Thyroid gland (tissue), 4 donors: ENCODE measurements around the gene ATXN7L1. TPM values are rescaled to one million over a fixed set of nuclear protein-coding genes. Genes with fewer than 3 reads are reported as not detected.
A peak's percentile ranks its signal among the peaks of the same experiment; 100 is the strongest.

Experiments
- DNase-seq, 2 donors: peaks; one replicate each; pipeline ENCODE4 v3.0.0-alpha.2; 2019
- H3K27ac ChIP-seq, 3 donors: fragments of 200-600 bp; sonication (generic); 1 replicate in 2 of 3; 2 replicates in 1 of 3; pipeline ENCODE4 v1.5.1; 2016 to 2019; ENCODE audit warnings: mild to moderate bottlenecking in 1 of 3, moderate library complexity in 1 of 3
- H3K27me3 ChIP-seq: fragments of 200-600 bp; sonication (generic); one replicate; pipeline ENCODE4 v1.5.1; 2019
- H3K36me3 ChIP-seq, 2 donors: fragments of 200-600 bp; sonication (generic); one replicate each; pipeline ENCODE4 v1.5.1; 2016 to 2019
- H3K4me1 ChIP-seq, 2 donors: fragments of 200-600 bp; sonication (generic); one replicate each; pipeline ENCODE4 v1.5.1; 2017 to 2019
- H3K4me3 ChIP-seq, 3 donors: fragments of 200-600 bp; sonication (generic); replicated peaks in 1 of 3; 1 replicate in 2 of 3; 2 replicates in 1 of 3; pipeline ENCODE4 v1.5.1; 2016; ENCODE audit warnings: mild to moderate bottlenecking in 1 of 3
- H3K9me3 ChIP-seq: fragments of 200-600 bp; sonication (generic); one replicate; pipeline ENCODE4 v1.5.1; 2017
- POLR2A ChIP-seq, 2 donors: fragments of 450-650 bp; IDR thresholded peaks; one replicate each; pipeline ENCODE4 v1.6.1; 2017; ENCODE audit warnings: antibody characterized with exemption in 2 of 2, mild to moderate bottlenecking in 2 of 2, moderate library complexity in 1 of 2
- WGBS, 2 donors: methylation state at CpG; one replicate each; pipeline ENCODE4 v1.1.5; 2017; 5-methylcytosine and 5-hydroxymethylcytosine counted together
- intact Hi-C: fragments of 100-400 bp; cut with DNase I; formaldehyde crosslinking; loops from one replicate; pipeline ENCODE4 v1.15.1; 2023
- total RNA-seq, 4 donors: library from RNA; depleted of rRNA; stranded (reverse); fragments of >200 nt; gene quantifications; one replicate each; pipeline ENCODE4 v1.2.3, GENCODE V29; 2016
- TF ChIP-seq, protein P1 (sequence below), 6 experiments: fragments of 200-600 bp in 3 of 6; fragments of 450-650 bp in 3 of 6; sonication (generic) in 3 of 6; IDR thresholded peaks; one replicate each; pipeline ENCODE4 v1.5.1; 2016 to 2019; ENCODE audit warnings: antibody characterized with exemption in 6 of 6, mild to moderate bottlenecking in 2 of 6, inconsistent platforms in 1 of 6, moderate library complexity in 1 of 6

The ATXN7L1 gene
- total RNA-seq, 4 donors from 2014 or later: 21.8 to 24.4 (median 22.8) TPM

GRCh38 chr7:105685161-105685560 is 191.2 kb downstream of the ATXN7L1 start:
- Histone ChIP-seq H3K27ac (no peak overlapping the region), H3K4me3 (no peak overlapping the region), H3K36me3 (no peaks in the 10 kb centered on the region), H3K9me3 (no peaks in the 10 kb centered on the region), H3K4me1 (peaks cover 49 to 51% of the 10 kb centered on the region in 2 donors), H3K27me3 (no peaks in the 10 kb centered on the region)
- intact Hi-C loops: no loop called here
- 99% methylated on average over 3 of the region's 3 CpGs for WGBS, 2 donors
- no peak for TF ChIP-seq POLR2A (IDR thresholded peaks at IDR 0.05)
- TF ChIP-seq, protein P1, sequence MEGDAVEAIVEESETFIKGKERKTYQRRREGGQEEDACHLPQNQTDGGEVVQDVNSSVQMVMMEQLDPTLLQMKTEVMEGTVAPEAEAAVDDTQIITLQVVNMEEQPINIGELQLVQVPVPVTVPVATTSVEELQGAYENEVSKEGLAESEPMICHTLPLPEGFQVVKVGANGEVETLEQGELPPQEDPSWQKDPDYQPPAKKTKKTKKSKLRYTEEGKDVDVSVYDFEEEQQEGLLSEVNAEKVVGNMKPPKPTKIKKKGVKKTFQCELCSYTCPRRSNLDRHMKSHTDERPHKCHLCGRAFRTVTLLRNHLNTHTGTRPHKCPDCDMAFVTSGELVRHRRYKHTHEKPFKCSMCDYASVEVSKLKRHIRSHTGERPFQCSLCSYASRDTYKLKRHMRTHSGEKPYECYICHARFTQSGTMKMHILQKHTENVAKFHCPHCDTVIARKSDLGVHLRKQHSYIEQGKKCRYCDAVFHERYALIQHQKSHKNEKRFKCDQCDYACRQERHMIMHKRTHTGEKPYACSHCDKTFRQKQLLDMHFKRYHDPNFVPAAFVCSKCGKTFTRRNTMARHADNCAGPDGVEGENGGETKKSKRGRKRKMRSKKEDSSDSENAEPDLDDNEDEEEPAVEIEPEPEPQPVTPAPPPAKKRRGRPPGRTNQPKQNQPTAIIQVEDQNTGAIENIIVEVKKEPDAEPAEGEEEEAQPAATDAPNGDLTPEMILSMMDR (IDR thresholded peaks at IDR 0.05): no peak
- no peak for DNase-seq

DNA sequence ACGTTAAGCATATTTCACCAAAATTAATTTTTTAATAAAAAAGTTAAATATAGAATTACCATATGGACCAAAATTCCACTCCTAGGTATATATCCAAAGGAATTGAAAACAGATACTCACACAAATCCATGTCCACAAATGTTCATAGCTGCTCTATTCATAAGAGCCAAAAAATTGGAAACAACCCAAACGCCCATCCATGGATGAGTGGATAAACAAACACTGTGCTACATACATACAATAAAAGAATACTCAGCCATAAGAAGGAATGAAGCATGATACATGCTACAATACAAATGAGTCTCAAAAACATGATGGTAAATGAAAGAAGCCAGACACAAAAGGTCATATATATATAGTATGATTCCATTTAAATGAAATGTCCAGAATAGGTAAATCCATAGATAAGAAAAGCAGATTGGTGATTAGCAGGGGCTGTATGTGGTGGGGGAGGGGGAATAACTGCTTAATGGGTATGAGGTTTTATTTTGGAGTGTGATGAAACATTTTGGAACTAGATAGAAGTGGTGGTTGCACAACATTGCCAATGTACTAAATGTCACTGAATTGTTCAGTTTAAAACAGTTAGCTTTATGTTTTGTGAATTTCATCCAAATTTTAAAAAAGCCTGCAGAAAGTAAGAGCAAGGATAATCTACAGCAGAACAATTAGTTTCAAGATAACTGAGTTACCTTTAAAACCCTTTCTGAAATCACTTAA is 193.9 kb downstream of the ATXN7L1 start:
- H3K4me1 ChIP-seq: peaks cover 57% of the 10 kb centered on the region in 2 donors
- no peak for DNase-seq
- intact Hi-C loops: no loop called here
- no peak overlapping the region for H3K4me3 ChIP-seq
- no peaks in the 10 kb centered on the region for H3K27me3 ChIP-seq
- WGBS, 2 donors: 53 to 69% methylated on average over 2 of the region's 2 CpGs
- H3K36me3 ChIP-seq: no peaks in the 10 kb centered on the region
- TF ChIP-seq POLR2A (IDR thresholded peaks at IDR 0.05): no peak
- TF ChIP-seq, protein P1 (IDR thresholded peaks at IDR 0.05): no peak
- H3K27ac ChIP-seq: no peak overlapping the region
- H3K9me3 ChIP-seq: no peaks in the 10 kb centered on the region

DNA sequence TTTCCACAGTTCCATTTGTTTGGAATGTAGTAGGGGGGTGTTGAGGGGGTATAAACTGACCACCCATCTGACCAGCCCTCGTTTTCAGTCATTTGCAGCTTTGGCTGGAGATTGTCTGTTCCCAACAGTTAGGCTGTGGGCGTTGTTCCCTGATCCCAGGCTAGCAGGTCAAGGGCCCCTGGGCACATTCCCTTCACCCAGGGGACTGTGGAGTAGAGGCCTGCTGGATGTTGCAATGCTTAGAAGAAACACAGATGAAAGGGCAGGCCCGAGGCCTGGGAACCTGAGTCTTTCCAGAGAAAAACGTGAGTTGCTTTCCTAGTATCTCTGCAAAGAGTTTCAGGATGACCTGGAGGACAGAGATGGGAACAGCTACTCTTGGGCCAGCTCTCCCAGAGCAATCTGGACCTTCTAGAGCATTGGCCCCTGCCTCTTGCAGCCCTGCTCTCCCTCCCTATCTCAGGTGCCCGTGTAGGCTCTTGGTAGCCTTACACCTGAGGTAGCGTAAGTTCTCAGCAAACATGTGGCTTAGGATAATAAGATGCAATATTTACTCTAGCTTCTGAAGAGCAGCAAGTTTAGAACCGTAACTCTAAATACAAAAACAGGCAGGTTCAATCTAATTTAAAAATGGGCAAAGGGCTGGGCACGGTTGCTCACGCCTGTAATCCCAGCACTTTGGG is 195.8 kb downstream of the ATXN7L1 start:
- Histone ChIP-seq H3K4me3 (no peak overlapping the region), H3K9me3 (no peaks in the 10 kb centered on the region), H3K4me1 (peaks cover 75 to 76% of the 10 kb centered on the region in 2 donors), H3K27me3 (no peaks in the 10 kb centered on the region), H3K27ac (peak overlapping the region; percentile 89 to 94 (median 93)), H3K36me3 (no peaks in the 10 kb centered on the region)
- intact Hi-C loops: no loop called here
- 65 to 66% methylated on average over 8 to 9 of the region's 9 CpGs for WGBS, 2 donors
- peak; percentile 92 to 94 for DNase-seq
- TF ChIP-seq POLR2A (IDR thresholded peaks at IDR 0.05): peak in 1 of 2 donors; percentile 6
- TF ChIP-seq, protein P1 (IDR thresholded peaks at IDR 0.05): peak in 1 of 6 experiments; percentile 6

DNA sequence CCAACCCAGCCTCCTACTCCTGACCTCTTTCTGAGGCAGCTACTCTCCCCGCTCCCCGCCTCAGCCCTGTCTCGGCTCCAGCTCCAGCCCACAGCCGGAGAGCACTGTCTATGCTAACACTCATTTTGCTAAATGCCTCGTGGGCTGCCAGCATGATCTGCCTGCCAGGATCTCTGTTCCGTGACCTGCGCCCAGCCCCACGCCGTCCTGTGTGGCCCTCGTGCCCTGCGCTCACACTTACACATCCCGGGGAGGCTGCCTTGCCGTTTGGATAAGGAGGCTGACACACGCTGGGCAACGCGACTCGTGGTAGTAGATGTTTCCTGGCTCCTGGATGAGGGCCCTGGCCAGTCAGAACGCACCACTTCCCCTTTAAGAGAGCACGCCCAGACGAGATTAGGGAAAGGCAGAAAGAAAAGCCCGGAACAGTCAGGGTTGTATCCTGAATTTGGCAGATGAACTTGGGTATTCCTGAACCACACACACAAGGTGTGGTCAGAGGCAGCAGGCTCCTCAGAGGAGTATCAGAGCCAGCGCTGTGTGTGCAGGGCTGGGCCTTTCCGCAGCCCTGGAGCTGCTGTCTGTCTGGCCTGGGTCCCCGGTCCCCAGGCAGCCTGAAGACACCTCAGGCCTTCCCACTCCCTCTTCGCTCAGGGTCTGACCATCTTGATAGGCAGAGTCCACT is 197.4 kb downstream of the ATXN7L1 start:
- H3K4me3 ChIP-seq: peak overlapping the region in 1 of 3 donors; percentile 4

More for the DNA sequence above, 197.4 kb downstream of the ATXN7L1 start:
- peaks cover 87 to 91% of the 10 kb centered on the region in 2 donors for H3K4me1 ChIP-seq
- peak in 1 of 2 donors; percentile 60 for TF ChIP-seq POLR2A (IDR thresholded peaks at IDR 0.05)
- TF ChIP-seq, protein P1 (IDR thresholded peaks at IDR 0.05): no peak
- WGBS, 2 donors: 8 to 18% methylated on average over 18 to 19 of the region's 25 CpGs
- peak overlapping the region; percentile 89 to 94 (median 93) for H3K27ac ChIP-seq
- H3K9me3 ChIP-seq: no peaks in the 10 kb centered on the region
- peak; percentile 94 to 95 for DNase-seq
- intact Hi-C loops: no loop called here
- no peaks in the 10 kb centered on the region for H3K27me3 ChIP-seq
- H3K36me3 ChIP-seq: no peaks in the 10 kb centered on the region
